Glomerular endothelial cell (primary cell): ENCODE data around the gene PSPN. TPM values are rescaled to one million over a fixed set of nuclear protein-coding genes. Genes with fewer than 3 reads are reported as not detected.

ENCODE experiments used
- DNase-seq: peaks from one replicate; pipeline ENCODE4 v3.0.0-alpha.2; 2011; ENCODE audit warnings: low read depth, low spot score; ENCODE audit errors: extremely low read depth
- total RNA-seq: library from RNA; depleted of rRNA; stranded (reverse); fragments of >200 nt; gene quantifications from 2 replicates; pipeline ENCODE4 v1.2.3, GENCODE V29; 2015

The PSPN gene
- total RNA-seq, 1 donor from 2014 or later: 1.3 TPM

DNA sequence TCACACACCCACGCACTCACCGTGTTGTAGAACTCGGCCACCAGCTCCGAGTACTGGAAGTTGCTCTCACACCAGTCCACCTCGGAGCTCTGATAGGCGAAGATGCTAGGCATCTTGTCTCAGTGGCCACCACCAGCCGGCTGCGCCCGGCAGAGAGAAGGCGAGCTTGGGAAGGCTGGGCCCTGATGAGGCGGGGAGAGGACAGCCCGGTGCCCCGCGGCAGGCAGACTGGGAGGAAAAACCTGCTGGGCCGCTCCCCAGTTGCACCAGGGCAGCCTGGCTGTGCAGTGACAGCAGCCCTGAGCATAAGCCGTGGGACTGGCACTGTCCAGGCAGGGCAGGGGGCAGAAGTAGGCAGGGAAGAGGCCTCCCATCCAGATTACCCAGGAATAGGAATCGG lies 42.3 kb downstream of the PSPN start, which contains the start of gene ACER1:
Gene ACER1 (minus strand): TSS at position 174 of the 400 bp plus-strand sequence. CDS start 61 bp downstream, at position 113.
- DNase-seq: no peak

DNA sequence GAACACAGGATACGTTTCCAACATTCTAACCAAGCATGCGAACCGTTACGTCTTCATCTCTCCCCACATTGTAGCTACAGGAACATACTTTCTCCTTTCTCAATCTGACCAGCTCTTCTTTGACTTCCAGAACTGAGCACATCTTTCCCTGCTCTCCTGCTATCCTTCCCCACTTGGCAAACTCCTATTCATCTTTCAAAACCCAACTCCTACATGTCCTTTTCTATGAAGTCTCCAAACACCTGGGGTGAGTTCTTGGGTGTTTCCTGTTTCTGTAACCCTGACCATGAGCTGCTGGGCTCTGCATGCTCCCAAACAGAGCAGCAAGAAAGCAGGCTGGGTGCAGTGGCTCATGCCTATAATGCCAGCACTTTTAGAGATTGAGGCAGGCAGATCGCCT lies 48.9 kb downstream of the PSPN start:
- DNase-seq: no peak

DNA sequence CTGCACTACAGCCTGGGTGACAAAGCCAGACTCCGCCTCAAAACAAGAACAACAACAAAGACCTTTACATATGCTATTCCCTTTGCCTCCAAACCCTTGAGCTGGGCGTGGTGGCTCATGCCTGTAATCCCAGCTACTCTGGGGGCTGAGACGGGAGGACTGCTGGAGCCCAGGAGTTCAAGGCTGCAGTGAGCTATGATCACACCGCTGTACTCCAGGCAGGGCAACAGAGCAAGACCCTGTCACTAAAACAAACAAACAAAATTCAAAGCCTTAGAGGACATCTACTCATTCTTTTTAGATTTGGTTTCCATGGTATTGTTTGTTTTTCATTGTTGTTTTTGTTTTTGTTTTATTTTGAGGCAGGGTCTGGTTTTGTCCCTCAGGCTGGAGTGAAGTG lies 50.1 kb downstream of the PSPN start:
- no peak for DNase-seq

Other genes starting within 250 kb of the PSPN start
- not detected in 2 replicates for gene ACSBG2, start 240.3 kb downstream of the PSPN start, total RNA-seq
- 23.3 and 32.2 TPM in 2 replicates for gene MLLT1, start 96.0 kb downstream of the PSPN start, total RNA-seq
- not detected in 2 replicates for gene ACER1, start 42.3 kb downstream of the PSPN start, total RNA-seq
- gene CLPP, start 14.4 kb downstream of the PSPN start, total RNA-seq: 119 and 129 TPM in 2 replicates
- gene ALKBH7, start 3.1 kb downstream of the PSPN start, total RNA-seq: 50.4 and 51.5 TPM in 2 replicates
- 57.8 and 71.9 TPM in 2 replicates for gene GTF2F1, start 17.2 kb upstream of the PSPN start, total RNA-seq
- 233 and 255 TPM in 2 replicates for gene KHSRP, start 48.9 kb upstream of the PSPN start, total RNA-seq
- gene SLC25A41, start 57.8 kb upstream of the PSPN start, total RNA-seq: 0.70 TPM in 1 of 2 replicates, not detected in the other
- gene SLC25A23, start 83.9 kb upstream of the PSPN start, total RNA-seq: 47.1 and 60.7 TPM in 2 replicates
- 0.34 TPM in 1 of 2 replicates, not detected in the other for gene CRB3, start 88.3 kb upstream of the PSPN start, total RNA-seq
- 0.10 TPM in 1 of 2 replicates, not detected in the other for gene DENND1C, start 105.9 kb upstream of the PSPN start, total RNA-seq
- 3.7 TPM in 1 of 2 replicates, not detected in the other for gene TUBB4A, start 126.4 kb upstream of the PSPN start, total RNA-seq
- gene TNFSF9, start 155.1 kb upstream of the PSPN start, total RNA-seq: 8.2 and 12.1 TPM in 2 replicates
- gene CD70, start 215.2 kb upstream of the PSPN start, total RNA-seq: 7.8 and 8.9 TPM in 2 replicates